HG03159 (cell line): ENCODE measurements around the gene NR1D1.
A peak's percentile ranks its signal among the peaks of the same experiment; 100 is the strongest.

Source experiments
- ATAC-seq: cut with Tn5 transposase; IDR thresholded peaks from one replicate; pipeline ENCODE4 v1.9.1; 2021; ENCODE audit warnings: mild to moderate bottlenecking, moderate library complexity; ENCODE audit not compliant: unreplicated experiment

The NR1D1 gene

GRCh38 chr17:40063901-40064531, 36.4 kb downstream of the NR1D1 start:
- no peak for ATAC-seq

GRCh38 chr17:40063187-40063771, 37.1 kb downstream of the NR1D1 start:
- ATAC-seq, result peak; percentile 18

GRCh38 chr17:40062329-40063186, 37.8 kb downstream of the NR1D1 start, which contains the start of gene THRA:
TSS of gene THRA (plus strand) at chr17:40062965. CDS start at chr17:40074489, 11,524 bp downstream.
- peak; percentile 62 for ATAC-seq

GRCh38 chr17:40061609-40062038, 38.8 kb downstream of the NR1D1 start:
- no peak for ATAC-seq

GRCh38 chr17:40060887-40061608, 39.3 kb downstream of the NR1D1 start:
- no peak for ATAC-seq

GRCh38 chr17:40059729-40060475, 40.5 kb downstream of the NR1D1 start:
- ATAC-seq, result no peak

- no peak for ATAC-seq
Measured at GRCh38 chr17:40058865-40059264, 41.5 kb downstream of the NR1D1 start.

GRCh38 chr17:40058186-40058784, 42.1 kb downstream of the NR1D1 start:
- ATAC-seq, result no peak

GRCh38 chr17:40056379-40057015, 43.9 kb downstream of the NR1D1 start:
- ATAC-seq, result no peak
